ENCODE measurements around the gene CPNE9.
A peak's percentile ranks its signal among the peaks of the same experiment; 100 is the strongest.

CPNE9 gene

GRCh38 chr3:9778143-9779074, 74.8 kb downstream of the CPNE9 start:
- DNase-seq (ENCODE audit: low read depth, low spot score): peak; percentile 37

GRCh38 chr3:9779075-9779593, 75.5 kb downstream of the CPNE9 start:
- no peak for DNase-seq (ENCODE audit: low read depth, low spot score)
